Stimulated activated CD4-positive, alpha-beta T cell treated with anti-CD3 and anti-CD28 coated beads, Interleukin-1b, Interleukin-23, amount 100 ng/mL, for 4 hours (primary cell): ENCODE data around the gene C1orf115.
"Not testable (repeated sequence)": the region's sequence is repeated elsewhere in the genome, so short reads cannot be mapped to it uniquely, and the experiment has no call there.

ENCODE experiments used
- DNase-seq, 2 donors: peaks; one replicate each; pipeline ENCODE4 v3.0.0-alpha.2; 2020; ENCODE audit warnings: low read depth in 2 of 2

Gene C1orf115

GRCh38 chr1:220726634-220727033 lies 36.5 kb downstream of the C1orf115 start:
- no peak for DNase-seq

DNA sequence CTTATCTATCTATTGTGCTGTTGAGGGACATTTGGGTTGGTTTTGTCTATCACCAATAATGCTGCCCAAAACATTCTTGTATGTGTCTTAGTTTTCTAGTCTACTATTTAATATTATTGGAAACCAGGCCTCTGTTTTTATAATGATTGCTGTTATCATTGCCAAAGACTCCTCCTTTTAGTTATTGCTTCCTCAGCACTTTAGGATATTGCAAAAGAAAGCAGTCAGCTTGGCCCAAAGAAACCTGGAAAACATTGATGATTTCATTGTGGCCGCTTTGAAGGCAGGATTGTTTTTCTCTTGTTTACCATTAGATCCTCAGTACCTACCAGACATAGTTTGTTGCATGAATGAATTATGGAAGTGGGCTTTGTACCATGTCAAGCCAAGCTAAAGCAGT lies 37.4 kb downstream of the C1orf115 start:
- DNase-seq: no peak

GRCh38 chr1:220730486-220730885 lies 40.3 kb downstream of the C1orf115 start:
- DNase-seq: no peak

GRCh38 chr1:220732137-220732536 lies 42.0 kb downstream of the C1orf115 start:
- DNase-seq: no peak

DNA sequence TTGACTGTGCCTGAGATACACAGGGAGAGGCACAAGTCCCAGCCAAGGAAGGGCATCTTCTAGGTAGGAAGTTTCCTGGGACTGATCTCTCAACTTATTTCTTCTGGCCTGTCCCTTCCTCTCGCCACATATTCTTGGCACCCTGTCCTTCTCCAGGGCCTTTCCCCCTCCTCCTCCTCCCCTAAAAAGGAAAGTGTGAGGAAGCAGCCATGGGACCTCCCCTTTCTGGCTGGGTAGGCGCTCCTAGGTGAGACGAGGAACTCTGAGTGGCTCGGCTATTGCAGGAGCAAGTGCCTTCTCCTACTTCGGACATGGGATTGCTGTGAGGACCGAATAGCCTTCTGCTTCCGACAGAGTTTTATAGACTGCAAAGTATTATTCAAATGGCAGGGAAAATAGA lies 42.5 kb downstream of the C1orf115 start:
- DNase-seq: no peak

DNA sequence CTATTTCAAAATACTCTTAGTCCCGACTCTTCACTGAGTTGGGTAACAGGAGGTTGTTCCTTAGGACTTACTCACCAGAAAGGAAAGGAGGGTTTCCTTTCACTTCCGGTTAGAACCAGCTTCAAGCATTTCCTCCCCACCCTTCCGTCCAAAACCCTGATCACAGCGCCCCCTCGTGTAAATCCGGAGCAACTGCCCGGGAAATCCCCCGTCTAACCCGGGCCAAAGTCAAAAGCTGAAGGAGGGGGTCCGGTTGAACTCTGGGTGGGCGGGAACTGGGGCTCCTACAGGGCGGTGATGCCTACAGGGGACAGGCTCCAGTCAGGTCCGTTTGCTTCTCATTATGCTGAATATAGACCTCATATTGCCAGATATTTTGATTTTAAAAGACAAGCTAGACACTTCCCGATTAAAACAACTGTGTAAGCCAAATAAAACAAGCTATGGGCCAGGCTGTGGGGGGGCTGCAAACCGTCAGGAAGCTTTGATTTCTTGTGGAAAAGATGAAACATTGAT lies 43.0 kb downstream of the C1orf115 start:
- DNase-seq: peak; percentile 59 to 79

DNA sequence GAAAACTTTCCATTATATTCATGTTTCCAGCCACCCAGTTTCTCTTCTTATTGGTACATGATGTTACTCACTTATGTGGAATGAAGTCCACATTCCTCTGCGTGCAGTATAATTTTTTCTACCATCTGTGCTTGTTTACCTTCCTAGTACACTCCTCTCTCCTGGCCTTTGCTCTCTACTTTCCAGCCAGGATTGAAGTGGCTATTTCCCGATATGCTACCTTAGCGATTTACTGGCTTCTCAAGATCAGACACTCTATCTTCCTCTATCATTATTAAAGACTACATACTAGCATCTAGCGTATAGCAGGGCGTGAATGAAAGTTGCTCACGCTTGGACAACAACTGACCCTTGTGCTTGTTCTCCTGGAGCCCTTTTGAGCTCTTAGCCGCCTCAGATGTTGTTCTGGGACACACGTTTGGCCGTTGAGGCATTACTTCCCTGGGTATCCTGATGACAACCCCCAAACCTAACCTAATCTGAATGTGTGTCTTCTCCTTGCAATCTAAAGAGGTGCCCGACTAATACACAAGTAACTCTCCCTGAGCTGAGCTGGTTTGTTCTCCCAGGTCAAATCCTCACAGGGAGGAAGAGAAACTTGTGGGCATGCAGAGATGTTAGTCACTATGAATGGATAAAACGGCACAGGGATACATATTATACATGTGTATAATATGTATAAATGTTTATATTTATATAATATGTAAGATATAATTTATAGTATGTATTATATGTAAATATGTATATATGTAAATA lies 44.6 kb downstream of the C1orf115 start:
- no peak for DNase-seq

DNA sequence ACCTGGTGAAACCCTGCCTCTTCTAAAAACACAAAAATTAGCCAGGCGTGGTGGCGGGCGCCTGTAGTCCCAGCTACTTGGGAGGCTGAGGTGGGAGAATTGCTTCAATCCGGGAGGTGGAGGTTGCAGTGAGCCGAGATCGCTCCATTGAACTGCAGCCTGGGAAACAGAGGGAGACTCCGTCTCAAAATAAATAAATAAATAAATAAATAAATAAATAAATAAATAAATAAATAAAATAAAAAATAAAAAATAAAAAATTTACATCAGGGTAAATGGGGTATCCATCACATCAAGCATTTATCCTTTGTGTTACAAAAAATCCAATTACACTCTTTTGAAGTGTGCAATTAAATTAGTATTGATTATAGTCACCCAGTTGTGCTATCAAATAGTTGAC lies 46.1 kb downstream of the C1orf115 start:
- DNase-seq: not testable (repeated sequence)

DNA sequence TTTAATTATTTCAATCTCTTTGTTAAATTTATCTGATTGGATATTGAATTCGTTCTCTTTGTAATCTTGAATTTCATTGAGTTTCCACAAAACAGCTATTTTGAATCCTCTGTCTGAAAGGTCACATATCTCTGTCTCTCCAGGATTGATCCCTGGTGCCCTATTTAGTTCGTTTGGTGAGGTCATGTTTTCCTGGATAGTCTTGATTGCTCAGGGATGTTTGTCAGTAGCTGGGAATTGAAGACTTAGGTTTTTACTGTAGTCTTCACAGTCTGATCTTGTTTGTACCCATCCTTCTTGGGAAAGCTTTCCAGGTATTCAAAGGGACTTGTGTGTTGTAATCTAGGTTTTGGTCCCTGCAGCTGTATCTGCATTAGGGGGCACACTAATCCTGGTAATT lies 51.2 kb downstream of the C1orf115 start:
- no peak for DNase-seq

DNA sequence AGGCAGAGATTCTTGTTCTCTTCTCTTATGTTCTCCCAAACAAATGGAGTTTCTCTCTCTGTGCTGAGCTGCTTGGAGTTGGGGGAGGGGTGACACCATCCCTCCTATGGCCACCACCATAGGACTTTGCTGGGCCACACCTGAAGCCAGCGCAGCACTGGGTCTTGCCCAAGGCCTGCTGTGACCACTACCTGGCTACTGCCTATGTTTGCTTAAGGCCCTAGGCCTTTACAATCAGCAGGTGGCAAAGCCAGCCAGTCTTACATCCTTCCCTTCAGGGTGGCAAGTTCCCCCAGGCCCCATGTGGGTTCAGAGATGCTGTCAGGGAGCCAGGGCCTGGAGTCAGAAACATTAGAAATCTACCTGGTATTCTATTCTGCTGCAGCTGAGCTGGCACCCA lies 51.7 kb downstream of the C1orf115 start:
- DNase-seq: no peak

DNA sequence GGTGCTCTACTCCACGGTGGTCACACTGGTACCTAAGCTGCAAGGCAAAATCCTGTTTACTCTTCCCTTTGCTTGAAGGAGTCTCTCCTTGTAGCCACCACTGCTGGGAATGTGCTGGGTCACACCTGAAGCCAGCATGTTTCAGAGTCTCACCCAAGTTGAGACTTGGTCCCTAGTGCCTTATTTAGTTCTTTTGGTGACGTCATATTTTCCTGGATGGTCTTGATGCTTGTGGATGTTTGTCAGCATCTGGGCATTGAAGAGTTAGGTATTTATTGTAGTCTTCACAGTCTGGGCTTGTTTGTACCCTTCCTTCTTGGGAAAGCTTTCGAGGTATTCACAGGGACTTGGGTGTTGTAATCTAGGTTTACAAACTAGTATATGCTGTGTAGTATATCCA lies 52.4 kb downstream of the C1orf115 start:
- DNase-seq: no peak

GRCh38 chr1:220746851-220747250 lies 56.7 kb downstream of the C1orf115 start:
- no peak for DNase-seq

- no peak for DNase-seq
Observed at GRCh38 chr1:220747437-220748088, 57.4 kb downstream of the C1orf115 start.

DNA sequence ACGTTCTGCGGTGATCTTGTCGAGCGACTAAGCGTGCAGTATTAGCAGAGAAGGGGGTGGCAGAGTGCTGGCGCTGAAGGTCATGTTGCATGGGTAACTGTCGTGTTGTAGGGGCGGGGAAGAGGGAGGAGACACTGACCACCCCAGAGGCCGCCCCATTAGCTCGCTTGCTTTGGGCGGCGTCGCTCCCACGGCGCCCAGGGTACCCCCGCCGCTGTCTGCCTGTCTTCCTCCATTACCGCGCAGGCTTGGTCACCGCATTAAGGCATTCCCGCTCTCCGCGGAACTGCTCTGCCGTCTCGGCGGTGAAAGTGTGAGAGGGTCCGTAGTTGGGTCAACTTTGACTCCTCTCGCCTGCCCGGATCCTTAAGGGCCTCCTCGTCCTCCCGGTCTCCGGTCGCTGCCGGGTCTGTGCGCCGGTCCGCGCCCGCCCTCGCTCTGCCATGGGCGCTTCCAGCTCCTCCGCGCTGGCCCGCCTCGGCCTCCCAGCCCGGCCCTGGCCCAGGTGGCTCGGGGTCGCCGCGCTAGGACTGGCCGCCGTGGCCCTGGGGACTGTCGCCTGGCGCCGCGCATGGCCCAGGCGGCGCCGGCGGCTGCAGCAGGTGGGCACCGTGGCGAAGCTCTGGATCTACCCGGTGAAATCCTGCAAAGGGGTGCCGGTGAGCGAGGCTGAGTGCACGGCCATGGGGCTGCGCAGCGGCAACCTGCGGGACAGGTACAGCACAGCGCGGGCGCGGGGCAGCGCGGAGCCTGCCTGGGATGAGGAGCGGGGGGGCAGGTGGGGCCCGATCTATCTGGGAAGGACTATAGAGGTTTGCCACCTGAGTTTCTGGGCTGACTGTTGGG lies 58.1 kb downstream of the C1orf115 start, which contains the start of gene MTARC2:
Gene MTARC2 (plus strand): TSS at position 234 of the 846 bp plus-strand sequence. CDS start 210 bp downstream, at position 444.
- no peak for DNase-seq
